Duodenal mucosa (tissue), 2 donors: ENCODE measurements around the gene COL3A1.

Experiments
- H3K27ac ChIP-seq: one replicate; pipeline ENCODE4 v1.7.0; 2013; ENCODE audit warnings: low read depth, low read length
- H3K27me3 ChIP-seq, 2 donors: one replicate each; pipeline ENCODE4 v1.7.0; 2013; ENCODE audit warnings: low read length in 2 of 2, control low read depth in 1 of 2; ENCODE audit not compliant: insufficient read depth in 2 of 2, control insufficient read depth in 1 of 2
- H3K36me3 ChIP-seq, 2 donors: one replicate each; pipeline ENCODE4 v1.7.0; 2013; ENCODE audit warnings: low read length in 2 of 2, control low read depth in 1 of 2; ENCODE audit not compliant: insufficient read depth in 2 of 2, control insufficient read depth in 1 of 2
- H3K4me1 ChIP-seq, 2 donors: one replicate each; pipeline ENCODE4 v1.7.0; 2013; ENCODE audit warnings: low read length in 2 of 2, control low read depth in 1 of 2; ENCODE audit not compliant: insufficient read depth in 2 of 2, control insufficient read depth in 1 of 2
- H3K4me3 ChIP-seq, 2 donors: one replicate each; pipeline ENCODE4 v1.7.0; 2013; ENCODE audit warnings: low read length in 2 of 2, low read depth in 1 of 2
- H3K9ac ChIP-seq, 2 donors: one replicate each; pipeline ENCODE4 v1.7.0; 2013; ENCODE audit warnings: low read length in 2 of 2, low read depth in 1 of 2
- H3K9me3 ChIP-seq, 2 donors: one replicate each; pipeline ENCODE4 v1.7.0; 2013; ENCODE audit warnings: low read length in 2 of 2, control low read depth in 1 of 2; ENCODE audit not compliant: control insufficient read depth in 1 of 2

Gene COL3A1

DNA sequence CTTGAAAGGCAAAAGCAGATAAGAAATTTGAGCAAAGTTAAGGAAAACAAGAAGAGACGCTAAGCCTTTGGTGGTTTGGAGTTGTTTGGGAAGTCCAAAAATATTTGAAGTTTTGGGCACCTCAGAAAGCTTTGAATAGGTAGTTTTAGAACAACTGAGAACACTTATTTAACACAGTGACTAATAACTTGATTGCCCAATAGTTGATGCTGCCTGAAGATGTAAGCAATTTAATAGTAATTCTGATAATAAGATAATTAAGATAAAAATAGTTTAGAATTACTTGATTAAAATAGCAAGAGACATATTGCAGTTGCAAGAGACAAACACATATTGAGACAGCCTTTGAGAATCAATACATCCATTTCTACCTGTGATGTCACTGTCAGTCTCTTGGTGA, 16.5 kb upstream of the COL3A1 start:
- no peaks in the 10 kb centered on the region for H3K4me1 ChIP-seq
- no peak overlapping the region for H3K27ac ChIP-seq
- no peak overlapping the region for H3K4me3 ChIP-seq
- no peaks in the 10 kb centered on the region for H3K36me3 ChIP-seq
- no peaks in the 10 kb centered on the region for H3K9me3 ChIP-seq
- no peak overlapping the region for H3K9ac ChIP-seq
- no peaks in the 10 kb centered on the region for H3K27me3 ChIP-seq

GRCh38 chr2:188963741-188964140, 10.4 kb upstream of the COL3A1 start:
- Histone ChIP-seq H3K9me3 (no peaks in the 10 kb centered on the region), H3K27me3 (no peaks in the 10 kb centered on the region), H3K36me3 (no peaks in the 10 kb centered on the region), H3K27ac (no peak overlapping the region), H3K4me3 (no peak overlapping the region), H3K9ac (no peak overlapping the region), H3K4me1 (no peaks in the 10 kb centered on the region)

DNA sequence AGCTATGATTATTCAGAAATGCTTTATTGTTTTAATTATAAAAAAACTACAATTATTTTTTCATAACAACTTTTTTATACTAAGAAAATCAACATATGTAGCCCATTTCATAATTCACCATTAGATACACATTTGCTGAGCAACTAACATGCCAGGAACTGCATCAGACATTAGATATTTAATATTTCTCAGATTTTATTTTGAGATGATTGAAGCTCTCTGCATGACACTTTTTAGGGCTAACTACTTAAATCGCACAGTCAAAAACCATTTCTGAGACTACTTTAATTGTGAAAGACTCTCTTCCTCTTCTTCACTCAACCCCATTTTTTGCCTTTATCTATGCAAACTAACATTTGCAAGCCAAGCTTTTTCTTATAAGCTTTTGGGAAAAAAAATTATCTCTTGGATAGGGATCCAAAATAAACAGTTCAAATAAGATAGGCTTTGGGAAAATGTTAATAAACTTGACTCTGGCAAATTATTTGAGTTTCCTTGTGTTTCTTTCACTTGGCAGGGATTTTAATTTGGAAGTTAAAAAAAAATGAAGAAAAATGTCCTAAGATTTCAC, 9.1 kb upstream of the COL3A1 start:
- Histone ChIP-seq H3K9ac (no peak overlapping the region), H3K36me3 (no peaks in the 10 kb centered on the region), H3K27ac (no peak overlapping the region), H3K4me1 (no peaks in the 10 kb centered on the region), H3K4me3 (no peak overlapping the region), H3K9me3 (no peaks in the 10 kb centered on the region), H3K27me3 (no peaks in the 10 kb centered on the region)

- H3K36me3 ChIP-seq: no peaks in the 10 kb centered on the region
- no peak overlapping the region for H3K27ac ChIP-seq
- H3K4me1 ChIP-seq: no peaks in the 10 kb centered on the region
- H3K27me3 ChIP-seq: no peaks in the 10 kb centered on the region
- H3K9me3 ChIP-seq: no peaks in the 10 kb centered on the region
- no peak overlapping the region for H3K9ac ChIP-seq
- H3K4me3 ChIP-seq: no peak overlapping the region
Observed at GRCh38 chr2:188965563-188965962, 8.6 kb upstream of the COL3A1 start.

GRCh38 chr2:188966079-188966571, 8.0 kb upstream of the COL3A1 start:
- H3K27ac ChIP-seq: no peak overlapping the region
- H3K9ac ChIP-seq: no peak overlapping the region

GRCh38 chr2:188966728-188967440, 7.3 kb upstream of the COL3A1 start:
- H3K4me1 ChIP-seq: no peaks in the 10 kb centered on the region
- H3K4me3 ChIP-seq: no peak overlapping the region
- H3K36me3 ChIP-seq: no peaks in the 10 kb centered on the region
- no peak overlapping the region for H3K9ac ChIP-seq
- no peaks in the 10 kb centered on the region for H3K27me3 ChIP-seq
- no peak overlapping the region for H3K27ac ChIP-seq
- H3K9me3 ChIP-seq: no peaks in the 10 kb centered on the region

More at GRCh38 chr2:188966079-188966571, 8.0 kb upstream of the COL3A1 start:
- no peaks in the 10 kb centered on the region for H3K36me3 ChIP-seq
- H3K4me1 ChIP-seq: no peaks in the 10 kb centered on the region
- no peaks in the 10 kb centered on the region for H3K27me3 ChIP-seq
- H3K4me3 ChIP-seq: no peak overlapping the region
- no peaks in the 10 kb centered on the region for H3K9me3 ChIP-seq

GRCh38 chr2:188969236-188969635, 4.9 kb upstream of the COL3A1 start:
- Histone ChIP-seq H3K27ac (no peak overlapping the region), H3K27me3 (no peaks in the 10 kb centered on the region), H3K4me1 (no peaks in the 10 kb centered on the region), H3K36me3 (no peaks in the 10 kb centered on the region), H3K9ac (no peak overlapping the region), H3K4me3 (no peak overlapping the region), H3K9me3 (no peaks in the 10 kb centered on the region)

- Histone ChIP-seq H3K9me3 (no peaks in the 10 kb centered on the region), H3K9ac (no peak overlapping the region), H3K4me3 (no peak overlapping the region), H3K36me3 (no peaks in the 10 kb centered on the region), H3K4me1 (no peaks in the 10 kb centered on the region), H3K27ac (no peak overlapping the region), H3K27me3 (no peaks in the 10 kb centered on the region)
Observed at GRCh38 chr2:188969651-188970050, 4.5 kb upstream of the COL3A1 start.

DNA sequence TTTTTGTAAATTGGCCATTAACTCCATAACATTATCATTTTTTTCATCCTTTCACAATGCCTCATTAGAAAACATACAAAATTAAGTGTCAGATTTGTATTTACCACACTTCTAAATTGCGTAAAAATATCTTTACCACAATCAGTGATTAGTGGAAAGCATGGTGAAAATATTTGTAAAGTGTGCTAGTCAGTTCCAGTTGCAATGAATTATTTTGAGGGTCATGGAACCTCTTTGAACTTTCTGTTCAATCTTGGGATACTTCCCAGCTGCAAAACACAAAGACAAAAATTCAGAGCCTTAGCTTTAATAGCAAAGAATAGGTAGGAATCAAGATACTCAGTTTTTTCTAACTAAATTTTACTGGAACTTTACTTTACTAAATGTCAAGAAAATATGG, 4.0 kb upstream of the COL3A1 start:
- Histone ChIP-seq H3K4me1 (no peaks in the 10 kb centered on the region), H3K27ac (no peak overlapping the region)

DNA sequence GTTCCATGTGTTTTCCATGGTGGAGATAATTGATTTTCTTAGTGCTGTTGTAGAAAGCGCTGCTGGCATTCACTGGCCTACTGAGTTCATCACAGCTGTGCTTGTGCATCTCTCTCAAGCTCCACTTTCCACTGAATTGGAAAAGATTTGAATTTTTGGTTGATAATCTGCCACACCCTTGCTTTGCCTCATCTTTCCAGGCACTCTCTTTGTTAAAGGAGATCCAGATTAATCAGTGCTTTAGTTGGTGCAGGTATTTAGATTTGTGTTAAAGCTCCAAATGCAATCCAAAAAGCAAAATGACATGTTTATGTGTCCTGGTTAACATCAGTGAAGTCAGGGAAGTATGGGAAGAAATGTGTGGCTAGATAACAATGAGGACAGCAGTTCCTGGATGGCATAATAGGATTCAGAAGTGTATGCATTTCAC, 2.7 kb upstream of the COL3A1 start:
- H3K27ac ChIP-seq: no peak overlapping the region
- H3K36me3 ChIP-seq: no peaks in the 10 kb centered on the region
- H3K4me1 ChIP-seq: no peaks in the 10 kb centered on the region
- H3K4me3 ChIP-seq: no peak overlapping the region
- no peaks in the 10 kb centered on the region for H3K9me3 ChIP-seq
- no peak overlapping the region for H3K9ac ChIP-seq
- no peaks in the 10 kb centered on the region for H3K27me3 ChIP-seq

More for the DNA sequence above, 4.0 kb upstream of the COL3A1 start:
- Histone ChIP-seq H3K27me3 (no peaks in the 10 kb centered on the region), H3K9me3 (no peaks in the 10 kb centered on the region), H3K9ac (no peak overlapping the region), H3K36me3 (no peaks in the 10 kb centered on the region), H3K4me3 (no peak overlapping the region)
